ENCODE measurements around the gene NUAK2. TPM values are rescaled to one million over a fixed set of nuclear protein-coding genes. Genes with fewer than 3 reads are reported as not detected.

NUAK2 gene
- total RNA-seq, 1 experiment from 2014 or later: 0.45 TPM

GRCh38 chr1:205339717-205340116 lies 18.2 kb upstream of the NUAK2 start:
- ChIA-PET POLR2A (ENCODE audit: low non-redundant PET) (no interaction called here), CTCF (no interaction called here)
- no peak for TF ChIP-seq CTCF (conservative IDR thresholded peaks at IDR 0.05; ENCODE audit: low read depth, low read length)
- TF ChIP-seq EZH2 (IDR thresholded peaks at IDR 0.05; ENCODE audit: borderline replicate concordance, low read depth, low read length, poor library complexity, severe bottlenecking): no peak
- BruUV-seq (replicated peaks): no TSS peak
- H3K4me3 ChIP-seq (ENCODE audit: low read depth, low read length, poor library complexity, severe bottlenecking): no peak overlapping the region
- H3K36me3 ChIP-seq (ENCODE audit: insufficient read depth, low read length, poor library complexity, severe bottlenecking): no peaks in the 10 kb centered on the region
- peaks cover 4% of the 10 kb centered on the region for H3K4me1 ChIP-seq (ENCODE audit: insufficient read depth, low read length, poor library complexity, severe bottlenecking)
- intact Hi-C loops (cut with micrococcal nuclease; ENCODE audit: unreplicated experiment): no loop called here
- no peak for DNase-seq (ENCODE audit: low spot score)
- H3K27me3 ChIP-seq (replicated peaks; ENCODE audit: insufficient read depth, low read depth, low read length, poor library complexity): peaks cover 17% of the 10 kb centered on the region
- H3K9me3 ChIP-seq (ENCODE audit: low read depth, low read length, poor library complexity, severe bottlenecking): no peaks in the 10 kb centered on the region
- no peak overlapping the region for H3K27ac ChIP-seq (ENCODE audit: low read depth, low read length, poor library complexity, severe bottlenecking)

- TF ChIP-seq CTCF (conservative IDR thresholded peaks at IDR 0.05; ENCODE audit: low read depth, low read length): no peak
- no peak for TF ChIP-seq EZH2 (IDR thresholded peaks at IDR 0.05; ENCODE audit: borderline replicate concordance, low read depth, low read length, poor library complexity, severe bottlenecking)
- H3K27me3 ChIP-seq (replicated peaks; ENCODE audit: insufficient read depth, low read depth, low read length, poor library complexity): peaks cover 13% of the 10 kb centered on the region
- H3K4me3 ChIP-seq (ENCODE audit: low read depth, low read length, poor library complexity, severe bottlenecking): no peak overlapping the region
- no peaks in the 10 kb centered on the region for H3K9me3 ChIP-seq (ENCODE audit: low read depth, low read length, poor library complexity, severe bottlenecking)
- ChIA-PET CTCF (no interaction called here), POLR2A (ENCODE audit: low non-redundant PET) (no interaction called here)
- no peaks in the 10 kb centered on the region for H3K36me3 ChIP-seq (ENCODE audit: insufficient read depth, low read length, poor library complexity, severe bottlenecking)
- intact Hi-C loops (cut with micrococcal nuclease; ENCODE audit: unreplicated experiment): no loop called here
- DNase-seq (ENCODE audit: low spot score): no peak
- BruUV-seq (replicated peaks): no TSS peak
- H3K27ac ChIP-seq (ENCODE audit: low read depth, low read length, poor library complexity, severe bottlenecking): no peak overlapping the region
- peaks cover 4% of the 10 kb centered on the region for H3K4me1 ChIP-seq (ENCODE audit: insufficient read depth, low read length, poor library complexity, severe bottlenecking)
Observed at GRCh38 chr1:205339197-205339702, 17.7 kb upstream of the NUAK2 start.

GRCh38 chr1:205338011-205338410 lies 16.5 kb upstream of the NUAK2 start:
- no TSS peak for BruUV-seq (replicated peaks)
- ChIA-PET POLR2A (ENCODE audit: low non-redundant PET) (no interaction called here), CTCF (no interaction called here)

More at GRCh38 chr1:205338011-205338410, 16.5 kb upstream of the NUAK2 start:
- no peaks in the 10 kb centered on the region for H3K36me3 ChIP-seq (ENCODE audit: insufficient read depth, low read length, poor library complexity, severe bottlenecking)
- peaks cover under 1% of the 10 kb centered on the region for H3K27me3 ChIP-seq (replicated peaks; ENCODE audit: insufficient read depth, low read depth, low read length, poor library complexity)
- intact Hi-C loops (cut with micrococcal nuclease; ENCODE audit: unreplicated experiment): no loop called here
- no peak for TF ChIP-seq CTCF (conservative IDR thresholded peaks at IDR 0.05; ENCODE audit: low read depth, low read length)
- H3K9me3 ChIP-seq (ENCODE audit: low read depth, low read length, poor library complexity, severe bottlenecking): no peaks in the 10 kb centered on the region
- no peak for DNase-seq (ENCODE audit: low spot score)
- H3K27ac ChIP-seq (ENCODE audit: low read depth, low read length, poor library complexity, severe bottlenecking): no peak overlapping the region
- no peaks in the 10 kb centered on the region for H3K4me1 ChIP-seq (ENCODE audit: insufficient read depth, low read length, poor library complexity, severe bottlenecking)
- H3K4me3 ChIP-seq (ENCODE audit: low read depth, low read length, poor library complexity, severe bottlenecking): no peak overlapping the region

Measured in A673 (cell line).